Panc1 (cell line): Measurements from ENCODE around the gene TSSK6.

Experiments used
- CTCF ChIP-seq: fragments of 450-650 bp; IDR thresholded peaks from 2 replicates; pipeline ENCODE4 v1.5.1; 2017; ENCODE audit warnings: mild to moderate bottlenecking
- POLR2AphosphoS5 ChIP-seq: IDR thresholded peaks from 2 replicates; pipeline ENCODE4 v1.6.1; 2012; ENCODE audit warnings: mild to moderate bottlenecking, low read depth, low read length, moderate library complexity
- SIN3A ChIP-seq: IDR thresholded peaks from 2 replicates; pipeline ENCODE4 v1.6.1; 2012; ENCODE audit warnings: low read depth, mild to moderate bottlenecking, low read length, moderate library complexity, borderline replicate concordance; ENCODE audit not compliant: insufficient read depth

GRCh38 chr19:19490214-19490968 is 25.0 kb downstream of the TSSK6 start:
- peak; percentile 83; the same call in 1 of the 2 replicates for TF ChIP-seq CTCF
- no peak for TF ChIP-seq POLR2AphosphoS5
- no peak for TF ChIP-seq SIN3A
